Ovary (tissue), 9 donors: ENCODE measurements around the gene INF2. TPM values are rescaled to one million over a fixed set of nuclear protein-coding genes. Genes with fewer than 3 reads are reported as not detected.
A peak's percentile ranks its signal among the peaks of the same experiment; 100 is the strongest.

Experiments
- DNase-seq, 5 donors: peaks; one replicate each; pipeline ENCODE4 v3.0.0-alpha.2; 2019 to 2020
- H3K27ac ChIP-seq, 2 donors: fragments of 200-600 bp; one replicate each; pipeline versions ENCODE4 v1.5.1 to v1.8.0; 2019 to 2022
- H3K27me3 ChIP-seq: fragments of 200-600 bp; one replicate; pipeline ENCODE4 v1.8.0; 2022
- H3K36me3 ChIP-seq: fragments of 200-600 bp; sonication (generic); one replicate; pipeline ENCODE4 v1.5.1; 2019
- H3K4me1 ChIP-seq: one replicate; pipeline ENCODE4 v1.8.1; 2013; ENCODE audit warnings: mild to moderate bottlenecking, moderate library complexity; ENCODE audit not compliant: insufficient read depth
- H3K4me3 ChIP-seq: fragments of 200-600 bp; sonication (generic); one replicate; pipeline ENCODE4 v1.5.1; 2017
- H3K9me3 ChIP-seq, 2 donors: fragments of 200-600 bp in 1 of 2; sonication (generic) in 1 of 2; one replicate each; pipeline versions ENCODE4 v1.5.1 to v1.8.1; 2013 to 2019; ENCODE audit warnings: mild to moderate bottlenecking in 1 of 2, moderate library complexity in 1 of 2
- CTCF ChIP-seq, 3 donors: fragments of 450-650 bp in 2 of 3; fragments of 200-600 bp in 1 of 3; IDR thresholded peaks; one replicate each; pipeline versions ENCODE4 v1.5.1 to v1.8.0; 2016 to 2022; ENCODE audit warnings: antibody characterized with exemption in 3 of 3, mild to moderate bottlenecking in 1 of 3
- EP300 ChIP-seq: sonication (generic); formaldehyde crosslinking; IDR thresholded peaks from one replicate; pipeline ENCODE4 v1.6.1; 2017; ENCODE audit warnings: antibody characterized with exemption
- POLR2A ChIP-seq: fragments of 450-650 bp; IDR thresholded peaks from one replicate; pipeline ENCODE4 v1.6.1; 2017; ENCODE audit warnings: antibody characterized with exemption, mild to moderate bottlenecking, moderate library complexity
- WGBS, 3 donors: extraction: QIAGEN DNeasy Blood & Tissue Kit in 1 of 3; methylation state at CpG; one replicate each; pipeline versions ENCODE4 v1.1.5 to v1.1.7; 2013 to 2017; 5-methylcytosine and 5-hydroxymethylcytosine counted together
- intact Hi-C, 4 donors: fragments of 100-400 bp; cut with DNase I; formaldehyde crosslinking; loops; one replicate each; pipeline versions ENCODE4 v1.11.0 to v1.15.1; 2022 to 2023
- polyA plus RNA-seq, 2 donors: library from polyadenylated mRNA; stranded (reverse); fragments of 200-250 nt in 1 of 2; fragments of 350-450 nt in 1 of 2; fragmentation: Illumina TruSeq in 1 of 2; extraction: RNeasy Lipid Tissue Mini Kit (QIAGEN cat#74804) in 1 of 2; gene quantifications; one replicate each; pipeline ENCODE4 v1.2.3, GENCODE V29; 2013 to 2014
- total RNA-seq, 7 donors: library from RNA; depleted of rRNA in 2 of 7; stranded (reverse); fragments of >200 nt in 2 of 7; fragmentation: NEBNext Ultra II Directional in 3 of 7; extraction: Animal tissue kit (Norgen Biotek cat#: 25700) in 3 of 7; gene quantifications; one replicate each; pipeline versions ENCODE4 v1.1.0 to v1.2.4, GENCODE V29; 2016 to 2023
- donor health status: DM: no; HTN: no; CAD: no; lungs with moderate emphysema.
- donor health status: DM: no; HTN: no; CAD: no.
- donor health status: Bipolar disorder and iron deficiency.
- donor health status: DM: yes; HTN: yes; CAD: no.
- donor health status: DM: no; HTN: no; CAD: no.
- donor health status: DM: yes; HTN: yes; CAD: no.

The INF2 gene
- total and polyA plus RNA-seq, 9 donors: 6.3 to 40.7 (median 18.4) TPM

DNA sequence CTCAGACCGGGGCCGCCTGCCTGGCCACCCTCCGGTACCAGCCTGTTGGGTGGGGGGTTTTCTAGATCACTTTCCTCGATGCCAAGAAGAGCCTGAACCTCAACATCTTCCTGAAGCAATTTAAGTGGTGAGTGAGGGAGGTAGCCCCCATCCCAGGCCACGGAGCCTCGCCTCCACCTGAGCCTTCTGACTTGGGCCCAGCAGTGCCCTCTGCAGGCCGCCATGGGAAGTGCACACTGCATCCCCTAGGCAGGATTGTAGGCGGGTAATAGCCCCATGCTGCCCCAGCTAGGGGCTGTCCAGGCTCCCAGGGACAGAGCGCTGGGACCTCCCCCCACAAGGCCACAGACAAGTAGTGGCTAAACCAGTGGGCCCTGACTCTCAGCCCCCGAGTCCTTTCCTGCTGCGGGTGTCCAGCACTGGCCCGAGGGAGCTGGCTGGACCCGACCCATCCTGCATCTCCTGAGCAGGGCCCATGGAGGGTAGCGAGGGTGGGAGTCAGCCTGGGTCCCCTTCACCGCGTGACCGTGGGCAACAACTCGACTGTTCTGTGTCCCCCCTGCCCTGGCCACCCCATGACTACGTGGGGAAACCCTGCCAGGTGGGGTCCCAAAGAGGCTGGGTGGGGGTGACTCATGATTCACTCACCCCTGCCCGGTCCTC, 19.3 kb downstream of the INF2 start:
- DNase-seq: peak; percentile 49 to 82 (median 77)
- H3K9me3 ChIP-seq: no peaks in the 10 kb centered on the region
- TF ChIP-seq EP300: no peak
- peak; percentile 80 to 96 (median 95) for TF ChIP-seq CTCF (IDR thresholded peaks at IDR 0.05)
- no peak for TF ChIP-seq POLR2A
- H3K4me1 ChIP-seq: no peaks in the 10 kb centered on the region
- no peak overlapping the region for H3K27ac ChIP-seq
- H3K36me3 ChIP-seq: no peaks in the 10 kb centered on the region
- no peaks in the 10 kb centered on the region for H3K27me3 ChIP-seq
- no peak overlapping the region for H3K4me3 ChIP-seq
- 36 to 40% (median 38%) methylated on average over 17 to 20 of the region's 20 CpGs for WGBS, 3 donors
- intact Hi-C loops: loop anchor here in 3 of 4 donors (5.0 kb wide), 1 partner anchor 56 kb away; no protein-coding TSS in a partner anchor

DNA sequence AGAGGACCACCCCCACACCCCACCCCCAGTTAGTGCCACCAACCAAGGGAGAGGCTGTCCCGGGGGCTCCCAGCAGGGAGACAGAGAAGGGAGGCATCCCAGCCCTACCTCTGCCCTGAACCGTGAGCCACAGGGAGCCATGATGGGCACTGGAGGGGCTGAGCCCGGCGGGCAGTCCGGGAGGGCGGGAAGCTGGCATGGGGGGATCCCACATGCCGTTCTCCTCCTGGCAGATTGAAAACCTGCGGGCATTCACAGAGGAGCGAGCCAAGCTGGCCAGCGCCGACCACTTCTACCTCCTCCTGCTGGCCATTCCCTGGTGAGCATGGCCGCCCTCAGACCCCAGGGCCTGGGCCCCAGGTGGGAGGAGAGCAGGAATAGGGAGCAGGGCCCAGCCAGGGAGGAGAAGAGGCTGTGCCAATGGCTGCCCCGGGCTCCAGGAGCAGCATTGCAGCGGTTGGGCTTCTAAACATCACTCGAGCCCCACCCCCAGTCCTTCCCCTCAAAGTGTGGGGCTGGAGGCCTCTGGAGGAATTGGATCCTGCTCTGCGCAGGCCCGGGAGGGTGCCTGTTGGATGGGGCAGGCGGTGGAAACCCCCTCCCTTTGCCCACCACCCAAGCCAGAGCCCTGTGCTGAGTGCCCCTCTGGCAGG, 20.1 kb downstream of the INF2 start:
- no peak overlapping the region for H3K27ac ChIP-seq
- DNase-seq: no peak
- no peaks in the 10 kb centered on the region for H3K4me1 ChIP-seq
- TF ChIP-seq POLR2A (no peak), EP300 (no peak), CTCF (IDR thresholded peaks at IDR 0.05) (no peak)
- no peaks in the 10 kb centered on the region for H3K36me3 ChIP-seq
- H3K27me3 ChIP-seq: no peaks in the 10 kb centered on the region
- 68 to 77% (median 69%) methylated on average over 17 to 18 of the region's 18 CpGs for WGBS, 3 donors
- no peaks in the 10 kb centered on the region for H3K9me3 ChIP-seq
- intact Hi-C loops: loop anchor here in 3 of 4 donors (5.0 kb wide), 1 partner anchor 57 kb away; no protein-coding TSS in a partner anchor
- H3K4me3 ChIP-seq: no peak overlapping the region

GRCh38 chr14:104710071-104710735, 20.8 kb downstream of the INF2 start:
- no peaks in the 10 kb centered on the region for H3K36me3 ChIP-seq
- no peak overlapping the region for H3K27ac ChIP-seq
- H3K9me3 ChIP-seq: no peaks in the 10 kb centered on the region
- H3K4me1 ChIP-seq: no peaks in the 10 kb centered on the region
- TF ChIP-seq EP300: no peak
- TF ChIP-seq CTCF (IDR thresholded peaks at IDR 0.05): no peak
- no peak for TF ChIP-seq POLR2A
- 90 to 92% (median 91%) methylated on average over 27 to 34 of the region's 34 CpGs for WGBS, 3 donors
- H3K27me3 ChIP-seq: no peaks in the 10 kb centered on the region
- intact Hi-C loops: no loop called here
- DNase-seq: no peak
- no peak overlapping the region for H3K4me3 ChIP-seq

- DNase-seq: no peak
- TF ChIP-seq CTCF (IDR thresholded peaks at IDR 0.05) (no peak), EP300 (no peak), POLR2A (no peak)
- H3K27ac ChIP-seq: no peak overlapping the region
- no peaks in the 10 kb centered on the region for H3K27me3 ChIP-seq
- no peaks in the 10 kb centered on the region for H3K9me3 ChIP-seq
- intact Hi-C loops: no loop called here
- 87 to 90% (median 89%) methylated on average over 32 to 40 of the region's 40 CpGs for WGBS, 3 donors
- H3K36me3 ChIP-seq: no peaks in the 10 kb centered on the region
- H3K4me3 ChIP-seq: no peak overlapping the region
- no peaks in the 10 kb centered on the region for H3K4me1 ChIP-seq
Measured at GRCh38 chr14:104712881-104713734, 23.7 kb downstream of the INF2 start.
